ENCODE data around the gene PPP5C. TPM values are rescaled to one million over a fixed set of nuclear protein-coding genes. Genes with fewer than 3 reads are reported as not detected.

Gene PPP5C
- total and polyA plus RNA-seq, 9 of the 15 experiments (the other 6 are each of a cell fraction or from before 2014, with no cell fraction given): 1.9 to 166 (median 108) TPM

DNA sequence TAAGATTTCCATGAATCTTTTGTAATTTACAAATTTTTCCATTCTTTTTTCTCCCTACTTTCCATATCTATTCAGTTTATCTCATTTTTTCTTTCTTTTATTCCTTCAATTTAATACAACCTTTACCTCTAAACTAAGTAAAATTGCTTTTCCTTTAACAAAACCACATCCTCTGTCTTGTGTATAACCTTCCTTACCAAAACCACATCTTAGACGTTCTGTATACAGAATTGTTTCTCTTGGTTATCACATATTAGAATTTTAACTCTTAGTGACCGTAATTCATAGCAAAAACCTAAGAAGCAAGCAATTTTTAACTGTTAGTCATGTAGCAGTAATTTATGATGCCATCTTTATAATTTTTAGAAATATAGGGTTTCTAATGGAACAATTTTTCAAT lies 15.0 kb downstream of the PPP5C start (continued):
- no peak for TF ChIP-seq POLR3G (IDR thresholded peaks at IDR 0.05; ENCODE audit: extremely low read depth, insufficient read length, insufficient replicate concordance)
- TF ChIP-seq, protein P1, sequence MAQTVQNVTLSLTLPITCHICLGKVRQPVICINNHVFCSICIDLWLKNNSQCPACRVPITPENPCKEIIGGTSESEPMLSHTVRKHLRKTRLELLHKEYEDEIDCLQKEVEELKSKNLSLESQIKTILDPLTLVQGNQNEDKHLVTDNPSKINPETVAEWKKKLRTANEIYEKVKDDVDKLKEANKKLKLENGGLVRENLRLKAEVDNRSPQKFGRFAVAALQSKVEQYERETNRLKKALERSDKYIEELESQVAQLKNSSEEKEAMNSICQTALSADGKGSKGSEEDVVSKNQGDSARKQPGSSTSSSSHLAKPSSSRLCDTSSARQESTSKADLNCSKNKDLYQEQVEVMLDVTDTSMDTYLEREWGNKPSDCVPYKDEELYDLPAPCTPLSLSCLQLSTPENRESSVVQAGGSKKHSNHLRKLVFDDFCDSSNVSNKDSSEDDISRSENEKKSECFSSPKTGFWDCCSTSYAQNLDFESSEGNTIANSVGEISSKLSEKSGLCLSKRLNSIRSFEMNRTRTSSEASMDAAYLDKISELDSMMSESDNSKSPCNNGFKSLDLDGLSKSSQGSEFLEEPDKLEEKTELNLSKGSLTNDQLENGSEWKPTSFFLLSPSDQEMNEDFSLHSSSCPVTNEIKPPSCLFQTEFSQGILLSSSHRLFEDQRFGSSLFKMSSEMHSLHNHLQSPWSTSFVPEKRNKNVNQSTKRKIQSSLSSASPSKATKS (CRISPR knock-in tag; IDR thresholded peaks at IDR 0.05): no peak
- TF ChIP-seq BCOR (IDR thresholded peaks at IDR 0.05): no peak

DNA sequence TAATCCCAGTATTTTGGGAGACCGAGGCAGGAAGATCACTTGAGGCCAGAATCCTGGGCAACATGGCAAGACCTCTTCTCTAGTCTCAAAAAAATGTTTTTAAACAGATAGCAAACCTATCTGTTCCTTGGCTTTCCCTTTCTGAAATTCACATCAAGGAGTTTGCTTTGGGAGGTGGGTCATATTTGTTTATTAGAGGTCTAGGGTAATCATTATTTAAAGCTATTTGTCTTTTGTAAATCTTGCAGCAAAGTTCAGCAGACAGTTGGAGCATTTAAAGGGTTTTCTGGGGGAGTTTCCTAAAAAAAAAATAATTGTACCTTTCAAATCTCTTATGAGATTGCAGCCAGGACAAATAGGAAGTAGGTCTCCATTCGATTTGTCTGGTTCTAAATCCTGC lies 17.5 kb downstream of the PPP5C start:
- Histone ChIP-seq H3K4me3 (no peak overlapping the region), H3K9me1 (ENCODE audit: control insufficient read depth, insufficient read depth, low read length) (no peaks in the 10 kb centered on the region), H4K20me1 (replicated peaks; ENCODE audit: control insufficient read depth, insufficient read depth, low read length) (no peaks in the 10 kb centered on the region), H3K4me1 (replicated peaks in 1 of 2; ENCODE audit: control insufficient read depth in 2 of 2, insufficient read depth in 2 of 2, low read length in 2 of 2) (no peaks in the 10 kb centered on the region), H3K79me2 (ENCODE audit: control insufficient read depth, insufficient read depth, low read length) (peaks cover 44% of the 10 kb centered on the region), H3K4me2 (ENCODE audit: insufficient read depth, low read length) (no peak overlapping the region), H3K36me3 (ENCODE audit: control insufficient read depth, insufficient read depth, low read length) (peaks cover 67% of the 10 kb centered on the region), H3K9ac (ENCODE audit: insufficient read depth in 1 of 2, low read depth in 2 of 2, low read length in 2 of 2) (no peak overlapping the region), H3K27me3 (ENCODE audit: control insufficient read depth in 2 of 2, insufficient read depth in 2 of 2, low read length in 2 of 2) (no peaks in the 10 kb centered on the region), H2AFZ (ENCODE audit: low read depth, low read length) (no peak overlapping the region), H3K27ac (ENCODE audit: extremely low read depth, low read depth, low read length) (no peak overlapping the region), H3K9me3 (replicated peaks; ENCODE audit: control insufficient read depth, insufficient read depth, low read depth, low read length) (no peaks in the 10 kb centered on the region)
- 96% methylated on average over 2 of the region's 2 CpGs for WGBS (ENCODE audit: insufficient coverage, low coverage, missing lambda C conversion rate)
- POLR2A ChIA-PET: interaction anchor here (0.6 to 2.4 kb wide), 3 partner anchors 9 to 81 kb away, joined by 3 to 10 read pairs (median 5); partner anchors contain the start of gene PPP5C
- intact Hi-C loops (cut with micrococcal nuclease): no loop called here
- in situ Hi-C loops (cut with MboI): no loop called here
- CTCF ChIA-PET (ENCODE audit: low intra/inter-chr PET ratio): no interaction called here
- no TSS peak for BruUV-seq (replicated peaks)
- FAIRE-seq (no peak), DNase-seq (ENCODE audit: extremely low read depth in 1 of 4, low spot score in 3 of 4) (no peak), ATAC-seq (no peak)
- TF ChIP-seq NFRKB (IDR thresholded peaks at IDR 0.05; ENCODE audit: low read depth) (no peak), SIRT6 (IDR thresholded peaks at IDR 0.05; ENCODE audit: low read depth, low read length) (no peak), ZBTB7A (IDR thresholded peaks at IDR 0.05; ENCODE audit: borderline replicate concordance, control insufficient read depth, low read depth, low read length) (no peak), YY1 (IDR thresholded peaks at IDR 0.05; ENCODE audit: borderline replicate concordance in 1 of 3, control insufficient read depth in 1 of 3, extremely low read depth in 1 of 3, insufficient read depth in 3 of 3, insufficient read length in 1 of 3, insufficient replicate concordance in 2 of 3, low read depth in 1 of 3, low read length in 2 of 3) (no peak), KLF13 (tag; IDR thresholded peaks at IDR 0.05; ENCODE audit: borderline replicate concordance, low read depth) (no peak), HDAC6 (IDR thresholded peaks at IDR 0.05; ENCODE audit: low read depth, low read length) (no peak), HNRNPUL1 (IDR thresholded peaks at IDR 0.05; ENCODE audit: low read length) (no peak)
- TF ChIP-seq, protein P2, sequence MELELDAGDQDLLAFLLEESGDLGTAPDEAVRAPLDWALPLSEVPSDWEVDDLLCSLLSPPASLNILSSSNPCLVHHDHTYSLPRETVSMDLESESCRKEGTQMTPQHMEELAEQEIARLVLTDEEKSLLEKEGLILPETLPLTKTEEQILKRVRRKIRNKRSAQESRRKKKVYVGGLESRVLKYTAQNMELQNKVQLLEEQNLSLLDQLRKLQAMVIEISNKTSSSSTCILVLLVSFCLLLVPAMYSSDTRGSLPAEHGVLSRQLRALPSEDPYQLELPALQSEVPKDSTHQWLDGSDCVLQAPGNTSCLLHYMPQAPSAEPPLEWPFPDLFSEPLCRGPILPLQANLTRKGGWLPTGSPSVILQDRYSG (tag; conservative IDR thresholded peaks at IDR 0.05; ENCODE audit: low read depth): no peak
- TF ChIP-seq, protein P3, sequence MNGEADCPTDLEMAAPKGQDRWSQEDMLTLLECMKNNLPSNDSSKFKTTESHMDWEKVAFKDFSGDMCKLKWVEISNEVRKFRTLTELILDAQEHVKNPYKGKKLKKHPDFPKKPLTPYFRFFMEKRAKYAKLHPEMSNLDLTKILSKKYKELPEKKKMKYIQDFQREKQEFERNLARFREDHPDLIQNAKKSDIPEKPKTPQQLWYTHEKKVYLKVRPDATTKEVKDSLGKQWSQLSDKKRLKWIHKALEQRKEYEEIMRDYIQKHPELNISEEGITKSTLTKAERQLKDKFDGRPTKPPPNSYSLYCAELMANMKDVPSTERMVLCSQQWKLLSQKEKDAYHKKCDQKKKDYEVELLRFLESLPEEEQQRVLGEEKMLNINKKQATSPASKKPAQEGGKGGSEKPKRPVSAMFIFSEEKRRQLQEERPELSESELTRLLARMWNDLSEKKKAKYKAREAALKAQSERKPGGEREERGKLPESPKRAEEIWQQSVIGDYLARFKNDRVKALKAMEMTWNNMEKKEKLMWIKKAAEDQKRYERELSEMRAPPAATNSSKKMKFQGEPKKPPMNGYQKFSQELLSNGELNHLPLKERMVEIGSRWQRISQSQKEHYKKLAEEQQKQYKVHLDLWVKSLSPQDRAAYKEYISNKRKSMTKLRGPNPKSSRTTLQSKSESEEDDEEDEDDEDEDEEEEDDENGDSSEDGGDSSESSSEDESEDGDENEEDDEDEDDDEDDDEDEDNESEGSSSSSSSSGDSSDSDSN (IDR thresholded peaks at IDR 0.05; ENCODE audit: borderline replicate concordance in 1 of 2, low read depth in 2 of 2, low read length in 2 of 2): no peak
- TF ChIP-seq, protein P4, sequence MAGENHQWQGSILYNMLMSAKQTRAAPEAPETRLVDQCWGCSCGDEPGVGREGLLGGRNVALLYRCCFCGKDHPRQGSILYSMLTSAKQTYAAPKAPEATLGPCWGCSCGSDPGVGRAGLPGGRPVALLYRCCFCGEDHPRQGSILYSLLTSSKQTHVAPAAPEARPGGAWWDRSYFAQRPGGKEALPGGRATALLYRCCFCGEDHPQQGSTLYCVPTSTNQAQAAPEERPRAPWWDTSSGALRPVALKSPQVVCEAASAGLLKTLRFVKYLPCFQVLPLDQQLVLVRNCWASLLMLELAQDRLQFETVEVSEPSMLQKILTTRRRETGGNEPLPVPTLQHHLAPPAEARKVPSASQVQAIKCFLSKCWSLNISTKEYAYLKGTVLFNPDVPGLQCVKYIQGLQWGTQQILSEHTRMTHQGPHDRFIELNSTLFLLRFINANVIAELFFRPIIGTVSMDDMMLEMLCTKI (IDR thresholded peaks at IDR 0.05; ENCODE audit: partially characterized antibody): no peak
